NOMO-1 treated with dmso at 0.1 percent for 144 hours (cell line): ENCODE measurements around the gene FBXL17.

ENCODE experiments used
- DNase-seq: peaks from one replicate; lab custom pipeline; 2025; ENCODE audit not compliant: unreplicated experiment; lab: John Stamatoyannopoulos, UW

The FBXL17 gene

DNA sequence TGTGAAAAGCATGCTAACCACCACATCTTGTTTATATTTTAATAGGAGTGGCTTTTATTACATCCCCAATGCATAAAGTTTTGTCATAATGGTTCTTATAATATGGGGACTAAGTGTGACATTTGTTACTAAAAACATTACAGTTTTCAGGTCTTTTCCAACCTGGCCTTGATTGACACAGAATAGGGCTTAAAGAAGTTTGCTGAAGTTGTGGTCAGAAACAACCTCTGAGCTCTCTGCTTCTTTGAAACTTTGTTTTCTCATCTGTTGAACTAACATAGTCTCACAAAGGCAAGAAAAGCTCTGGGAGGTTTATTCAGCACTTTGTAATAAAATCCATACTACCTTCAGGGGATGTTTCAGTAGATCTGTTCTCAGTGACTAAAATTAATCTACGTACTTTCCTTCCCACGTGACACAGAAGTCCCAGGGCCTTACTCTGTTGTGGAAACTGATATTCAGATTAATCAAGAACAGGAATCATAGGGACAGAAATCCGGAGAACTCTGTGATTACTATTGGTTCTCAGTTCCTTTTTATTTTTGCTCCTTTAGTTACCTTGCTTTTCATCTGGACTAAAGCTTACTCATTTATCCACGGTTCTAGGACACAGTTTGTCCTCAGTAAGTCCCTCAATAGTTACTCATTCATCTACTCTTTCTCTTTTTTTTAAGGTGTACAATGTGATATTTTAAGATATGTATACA is 422.2 kb downstream of the FBXL17 start:
- DNase-seq = no peak

DNA sequence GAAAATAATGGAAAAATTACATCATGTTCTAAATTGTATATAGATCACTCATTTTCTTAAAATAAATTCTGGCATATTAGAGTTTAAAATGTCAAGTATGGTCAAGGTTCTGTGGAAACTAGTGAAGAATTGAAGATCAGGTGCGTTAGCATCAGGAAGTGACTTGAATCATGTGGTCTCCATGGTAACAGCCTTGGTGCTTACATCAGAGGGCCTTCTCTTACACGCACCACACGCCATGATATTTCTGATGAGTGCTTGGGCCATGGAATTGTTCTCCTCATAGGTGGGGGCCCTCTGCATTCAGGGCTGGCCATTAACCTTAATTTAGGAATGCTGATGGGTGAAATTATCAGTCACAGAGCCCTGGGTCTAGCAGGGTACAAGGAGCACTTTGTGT is 423.0 kb downstream of the FBXL17 start:
- no peak for DNase-seq

- no peak for DNase-seq
These were observed 423.5 kb downstream of the FBXL17 start for GRCh38 chr5:107958432-107958831.

- no peak for DNase-seq
These were observed 424.8 kb downstream of the FBXL17 start for GRCh38 chr5:107957051-107957450.

- DNase-seq = no peak
These were observed 426.6 kb downstream of the FBXL17 start for GRCh38 chr5:107955321-107955720.

DNA sequence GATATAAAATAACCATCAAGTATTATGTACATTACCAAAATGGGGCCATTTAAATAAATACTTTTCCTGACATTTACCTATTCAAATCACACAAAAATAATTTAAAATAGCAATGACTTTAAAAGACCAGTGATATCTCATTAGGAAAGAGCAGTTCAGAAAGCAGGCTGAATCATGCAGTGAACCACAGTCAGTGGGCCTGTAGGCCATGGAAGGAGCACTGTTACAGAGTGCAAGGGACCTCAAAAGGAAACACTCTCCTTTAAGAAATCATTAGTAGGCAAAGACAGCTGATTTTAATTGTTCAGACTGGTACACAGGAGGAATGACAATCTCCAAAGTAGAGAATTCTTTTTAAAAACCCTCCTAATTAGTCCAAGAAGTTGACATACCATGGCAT is 427.6 kb downstream of the FBXL17 start:
- DNase-seq = no peak

DNA sequence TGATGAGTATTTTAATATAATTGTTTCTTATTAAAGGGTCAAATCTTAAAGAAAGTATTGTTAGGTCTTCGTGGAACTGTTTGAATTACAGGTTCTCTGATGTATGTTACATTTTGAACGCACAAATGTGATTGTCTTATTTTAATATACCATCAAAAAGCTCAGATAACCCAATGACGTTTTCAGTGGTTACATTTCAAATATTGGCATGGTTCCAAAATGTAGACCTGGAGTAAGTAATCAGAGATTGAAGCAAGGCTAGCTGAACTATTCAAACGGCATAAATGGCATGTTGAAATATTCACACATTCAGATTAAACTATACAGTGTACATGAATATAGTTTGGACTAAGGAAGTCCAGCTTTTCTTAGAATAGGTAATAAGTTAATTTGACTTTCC is 429.4 kb downstream of the FBXL17 start:
- no peak for DNase-seq

- DNase-seq = no peak
These were observed 430.6 kb downstream of the FBXL17 start for GRCh38 chr5:107951309-107951708.

- no peak for DNase-seq
These were observed 431.1 kb downstream of the FBXL17 start for GRCh38 chr5:107950776-107951175.

- DNase-seq = no peak
These were observed 432.1 kb downstream of the FBXL17 start for GRCh38 chr5:107949688-107950341.

GRCh38 chr5:107948377-107948776 is 433.5 kb downstream of the FBXL17 start:
- DNase-seq = no peak

DNA sequence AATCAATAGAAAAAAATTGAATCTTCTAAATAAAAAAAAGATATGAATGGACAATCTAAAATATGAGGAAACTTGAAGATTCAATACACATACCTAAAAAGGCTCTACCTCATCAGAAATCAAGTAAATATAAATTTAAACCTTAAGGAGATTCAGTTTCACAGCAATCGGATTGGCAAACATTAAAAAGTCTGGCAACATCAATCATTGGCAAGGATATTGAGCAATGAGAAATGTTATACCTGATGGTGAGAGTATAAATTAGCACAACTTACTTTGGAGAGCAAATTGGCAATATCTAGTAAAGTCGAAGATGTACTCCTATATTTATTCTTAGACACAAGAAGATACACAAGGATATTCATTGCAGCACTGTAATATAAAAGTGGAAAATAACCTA is 436.8 kb downstream of the FBXL17 start:
- DNase-seq = no peak

DNA sequence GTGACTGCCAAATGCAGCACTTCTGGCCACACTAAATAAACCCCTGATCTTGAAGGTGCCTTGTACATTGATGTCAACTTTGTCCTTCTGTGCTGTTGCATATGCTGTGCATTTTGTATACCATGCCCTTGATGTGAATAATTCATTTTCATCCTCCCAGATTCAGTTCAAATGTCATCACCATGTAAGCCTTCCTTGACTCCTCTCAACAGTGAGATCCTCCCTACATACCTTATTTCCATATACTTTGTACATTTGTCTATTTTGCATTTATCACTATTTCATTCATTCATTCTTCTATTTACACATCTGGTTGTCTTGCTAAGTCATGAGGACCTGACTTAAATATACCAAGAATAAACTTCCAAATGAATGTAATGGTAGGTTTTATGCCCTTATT is 438.0 kb downstream of the FBXL17 start:
- DNase-seq = no peak

DNA sequence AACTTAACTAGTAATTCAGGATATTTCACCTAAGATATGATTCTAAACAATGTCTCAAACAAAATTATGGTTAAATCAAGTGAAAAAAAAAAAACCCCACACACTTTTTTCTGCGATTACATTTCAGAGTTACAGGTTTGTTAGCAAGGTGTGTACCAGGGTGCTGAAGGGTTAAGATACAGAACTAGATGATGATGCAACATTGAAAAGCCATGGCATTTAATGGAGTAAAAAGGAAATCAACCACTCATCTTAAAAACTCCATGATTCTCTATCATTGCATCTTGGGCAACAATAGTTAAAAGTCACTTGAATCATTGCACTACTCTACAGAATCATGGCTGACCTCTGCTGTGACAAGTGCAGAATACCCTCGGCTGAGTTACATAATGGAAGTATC is 440.9 kb downstream of the FBXL17 start:
- DNase-seq = no peak

DNA sequence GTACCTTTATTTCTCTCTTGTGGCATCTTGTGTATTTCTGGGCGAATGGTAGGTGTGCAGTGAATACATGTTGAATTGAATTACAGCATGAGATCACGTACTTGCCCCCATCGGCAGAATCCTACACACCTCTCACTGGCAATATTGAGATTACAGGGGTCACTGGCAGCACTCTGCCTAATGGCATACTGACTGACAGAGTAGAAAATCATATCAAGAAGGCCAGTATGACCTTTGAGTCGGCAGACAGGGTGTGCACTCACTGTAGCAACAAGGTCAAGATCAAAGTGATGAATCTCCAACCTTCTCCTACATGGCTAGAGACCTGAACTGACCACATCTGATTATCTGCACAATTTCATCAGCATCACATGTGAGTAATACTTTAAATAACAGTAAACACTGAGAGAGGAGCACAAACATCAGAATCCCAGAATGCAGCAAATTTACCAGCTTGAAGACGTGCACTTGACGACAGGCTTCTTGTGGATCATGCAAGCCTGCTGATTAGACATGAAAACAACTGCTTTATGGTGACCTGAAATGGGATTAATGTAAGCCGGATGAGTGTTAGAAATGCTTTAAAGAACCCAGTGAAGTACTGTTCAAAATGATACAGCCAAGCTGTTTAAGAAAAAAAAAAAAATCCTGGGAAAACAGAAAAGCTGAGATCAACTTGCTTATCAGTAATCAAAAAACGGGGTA is 444.1 kb downstream of the FBXL17 start:
- no peak for DNase-seq

DNA sequence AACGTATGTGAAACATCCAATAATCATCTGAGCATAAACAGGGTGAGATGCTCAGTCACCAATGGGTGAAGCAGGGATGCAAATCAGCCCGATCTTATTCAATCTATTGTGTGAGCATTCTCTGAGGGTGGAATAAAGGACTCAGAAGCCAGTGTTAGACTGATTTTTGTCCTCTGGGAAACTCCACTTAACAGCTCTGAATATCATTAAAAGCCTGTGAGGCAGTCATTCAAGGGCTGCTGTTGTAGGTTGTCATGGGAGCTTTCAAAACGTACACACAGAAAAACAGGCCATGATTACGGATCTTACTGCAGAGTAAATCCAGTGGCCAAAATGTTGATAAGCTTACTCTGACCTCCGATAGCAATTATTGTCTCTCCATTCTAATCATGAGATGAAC is 444.7 kb downstream of the FBXL17 start:
- DNase-seq = no peak

- no peak for DNase-seq
These were observed 445.4 kb downstream of the FBXL17 start for GRCh38 chr5:107936515-107936914.

- no peak for DNase-seq
These were observed 446.3 kb downstream of the FBXL17 start for GRCh38 chr5:107935645-107936044.

GRCh38 chr5:107933326-107933725 is 448.6 kb downstream of the FBXL17 start:
- DNase-seq = no peak

- no peak for DNase-seq
These were observed 451.0 kb downstream of the FBXL17 start for GRCh38 chr5:107930891-107931290.

GRCh38 chr5:107930092-107930491 is 451.8 kb downstream of the FBXL17 start:
- no peak for DNase-seq

DNA sequence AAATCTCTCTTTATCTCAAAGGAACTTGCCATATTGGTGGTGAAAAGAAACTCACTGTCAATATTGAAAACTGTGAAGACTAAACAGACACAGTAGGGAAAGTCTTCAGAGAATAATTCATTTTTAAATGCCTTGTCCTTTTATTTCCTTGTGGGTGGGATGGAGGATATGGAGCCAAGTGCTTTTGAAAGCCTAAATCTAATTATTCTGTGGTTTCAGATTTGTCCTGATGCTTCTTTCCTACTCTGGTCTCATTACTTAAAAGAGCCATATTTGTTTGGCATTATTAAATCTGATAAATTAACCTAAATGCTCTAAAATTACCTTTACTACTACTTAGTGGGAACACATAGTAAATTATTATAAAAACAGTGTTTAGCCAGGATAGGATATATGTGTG is 452.8 kb downstream of the FBXL17 start:
- no peak for DNase-seq
